Fibroblast of lung (primary cell): Measurements from ENCODE around the gene UACA.

Experiments
- EZH2 ChIP-seq: IDR thresholded peaks from 2 replicates; pipeline ENCODE4 v1.5.1; 2012; ENCODE audit warnings: low read length, control low read depth, mild to moderate bottlenecking; ENCODE audit errors: missing control alignments
- TF ChIP-seq, protein P1 (sequence below), 2 donors: IDR thresholded peaks in 1 of 2; conservative IDR thresholded peaks in 1 of 2; 1 replicate in 1 of 2; 2 replicates in 1 of 2; pipeline ENCODE4 v1.5.1; 2011 to 2012; ENCODE audit warnings: low read length in 2 of 2, control low read depth in 1 of 2, inconsistent platforms in 1 of 2, low read depth in 1 of 2, mild to moderate bottlenecking in 1 of 2

DNA sequence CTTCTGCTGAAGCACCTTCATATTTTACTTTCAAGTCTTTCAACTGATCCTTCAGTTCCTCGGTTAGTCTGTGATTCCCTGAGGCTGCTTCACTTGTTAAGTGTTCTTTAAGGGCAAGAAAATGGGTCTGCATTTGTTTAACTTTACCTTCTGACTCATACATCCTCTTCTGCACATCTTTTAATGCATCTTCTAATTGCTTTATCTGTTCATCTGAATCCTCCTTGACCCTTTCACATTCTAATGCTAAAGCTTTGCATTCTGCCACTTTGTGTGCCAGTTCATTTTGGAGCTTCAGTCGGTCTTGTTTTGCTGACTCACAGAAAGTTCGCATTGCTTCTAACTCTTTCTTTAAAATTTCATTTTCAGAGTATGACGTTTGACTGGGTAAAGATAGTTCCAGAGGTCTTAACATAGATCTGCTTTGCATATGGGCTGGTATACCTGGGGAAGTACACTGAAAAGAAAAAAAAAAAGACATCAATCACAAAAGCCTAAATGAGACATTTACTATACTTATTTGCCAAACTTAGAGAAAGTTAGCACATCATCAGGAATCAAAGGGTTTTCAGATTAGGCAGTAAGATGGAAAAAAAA lies 94.3 kb downstream of the UACA start:
- TF ChIP-seq, protein P1, sequence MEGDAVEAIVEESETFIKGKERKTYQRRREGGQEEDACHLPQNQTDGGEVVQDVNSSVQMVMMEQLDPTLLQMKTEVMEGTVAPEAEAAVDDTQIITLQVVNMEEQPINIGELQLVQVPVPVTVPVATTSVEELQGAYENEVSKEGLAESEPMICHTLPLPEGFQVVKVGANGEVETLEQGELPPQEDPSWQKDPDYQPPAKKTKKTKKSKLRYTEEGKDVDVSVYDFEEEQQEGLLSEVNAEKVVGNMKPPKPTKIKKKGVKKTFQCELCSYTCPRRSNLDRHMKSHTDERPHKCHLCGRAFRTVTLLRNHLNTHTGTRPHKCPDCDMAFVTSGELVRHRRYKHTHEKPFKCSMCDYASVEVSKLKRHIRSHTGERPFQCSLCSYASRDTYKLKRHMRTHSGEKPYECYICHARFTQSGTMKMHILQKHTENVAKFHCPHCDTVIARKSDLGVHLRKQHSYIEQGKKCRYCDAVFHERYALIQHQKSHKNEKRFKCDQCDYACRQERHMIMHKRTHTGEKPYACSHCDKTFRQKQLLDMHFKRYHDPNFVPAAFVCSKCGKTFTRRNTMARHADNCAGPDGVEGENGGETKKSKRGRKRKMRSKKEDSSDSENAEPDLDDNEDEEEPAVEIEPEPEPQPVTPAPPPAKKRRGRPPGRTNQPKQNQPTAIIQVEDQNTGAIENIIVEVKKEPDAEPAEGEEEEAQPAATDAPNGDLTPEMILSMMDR (conservative IDR thresholded peaks at IDR 0.05 in 1 of 2, IDR thresholded peaks at IDR 0.05 in 1 of 2; ENCODE audit: low read depth in 1 of 2, low read length in 2 of 2), result no peak
- TF ChIP-seq EZH2, result no peak
